LNCaP clone FGC (cell line): ENCODE data around the gene DTNBP1.

Source experiments
- DNase-seq: peaks from one replicate; pipeline ENCODE4 v3.0.0-alpha.2; 2011; ENCODE audit warnings: low read depth
- H3K4me3 ChIP-seq: 2 replicates; pipeline ENCODE4 v1.5.1; 2011; ENCODE audit warnings: mild to moderate bottlenecking, low read depth, low read length, control low read depth
- CTCF ChIP-seq: IDR thresholded peaks from 2 replicates; pipeline ENCODE4 v1.5.1; 2012; ENCODE audit warnings: mild to moderate bottlenecking; ENCODE audit not compliant: control insufficient read depth, insufficient read depth; ENCODE audit errors: extremely low read depth

The DTNBP1 gene

GRCh38 chr6:15620611-15621010 lies 42.2 kb downstream of the DTNBP1 start:
- no peak for DNase-seq
- TF ChIP-seq CTCF = no peak
- no peak overlapping the region for H3K4me3 ChIP-seq

DNA sequence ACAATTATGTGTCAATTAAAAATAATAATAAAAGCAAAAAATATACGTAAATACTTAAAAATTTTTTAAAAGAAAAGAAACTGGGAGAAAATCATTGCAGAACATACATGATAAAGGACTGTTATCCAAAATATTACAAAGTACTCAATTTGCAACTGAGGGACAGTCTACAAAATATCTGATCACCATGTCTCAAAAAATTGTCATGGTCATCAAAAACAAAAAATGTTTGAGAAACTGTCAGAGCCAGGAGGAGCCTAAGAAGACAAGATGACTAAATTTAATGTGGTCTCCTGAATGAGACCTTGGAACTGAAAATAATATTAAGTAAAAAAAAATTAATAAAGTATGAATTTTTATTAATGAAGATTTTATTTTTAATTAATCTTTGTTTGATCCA lies 43.5 kb downstream of the DTNBP1 start:
- DNase-seq = no peak
- H3K4me3 ChIP-seq = no peak overlapping the region
- no peak for TF ChIP-seq CTCF

DNA sequence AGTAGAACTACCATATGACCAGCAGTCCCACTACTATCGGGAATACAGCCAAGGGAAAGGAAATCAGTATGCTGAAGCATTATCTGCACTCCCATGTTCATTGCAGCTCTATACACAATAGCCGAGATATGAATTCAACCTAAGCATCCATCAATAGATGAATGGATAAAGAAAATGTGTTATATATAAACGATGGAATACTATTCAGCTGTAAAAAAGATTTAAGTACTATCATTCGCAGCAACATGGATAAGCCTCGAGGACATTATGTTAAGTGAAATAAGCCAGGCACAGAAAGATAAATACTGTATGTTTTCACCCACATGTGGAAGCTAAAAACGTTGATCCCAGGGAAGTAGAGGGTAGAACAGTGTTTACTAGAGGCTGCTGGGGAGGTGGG lies 44.1 kb downstream of the DTNBP1 start:
- no peak overlapping the region for H3K4me3 ChIP-seq
- TF ChIP-seq CTCF = no peak
- no peak for DNase-seq

GRCh38 chr6:15616261-15616660 lies 46.6 kb downstream of the DTNBP1 start:
- H3K4me3 ChIP-seq = no peak overlapping the region
- no peak for DNase-seq
- no peak for TF ChIP-seq CTCF

DNA sequence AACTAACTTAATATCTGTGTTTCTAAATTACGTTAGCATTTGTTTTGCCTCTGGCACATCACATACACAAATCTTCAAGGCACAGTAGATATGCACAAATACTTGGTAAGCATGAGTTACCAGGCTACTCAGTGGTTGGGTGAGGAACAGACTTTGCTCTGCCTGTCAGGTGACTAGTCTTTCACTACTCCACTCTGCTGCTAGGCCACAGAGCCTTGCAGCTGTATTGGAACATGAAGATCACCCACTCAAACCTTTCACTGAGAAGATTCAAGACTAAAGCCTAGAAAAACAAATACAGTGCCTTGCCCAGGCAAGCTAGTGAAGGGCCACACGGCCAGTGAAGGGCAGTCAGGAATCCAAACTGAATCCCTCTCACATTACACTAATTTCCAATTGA lies 47.0 kb downstream of the DTNBP1 start:
- no peak for DNase-seq
- no peak for TF ChIP-seq CTCF
- H3K4me3 ChIP-seq = no peak overlapping the region

DNA sequence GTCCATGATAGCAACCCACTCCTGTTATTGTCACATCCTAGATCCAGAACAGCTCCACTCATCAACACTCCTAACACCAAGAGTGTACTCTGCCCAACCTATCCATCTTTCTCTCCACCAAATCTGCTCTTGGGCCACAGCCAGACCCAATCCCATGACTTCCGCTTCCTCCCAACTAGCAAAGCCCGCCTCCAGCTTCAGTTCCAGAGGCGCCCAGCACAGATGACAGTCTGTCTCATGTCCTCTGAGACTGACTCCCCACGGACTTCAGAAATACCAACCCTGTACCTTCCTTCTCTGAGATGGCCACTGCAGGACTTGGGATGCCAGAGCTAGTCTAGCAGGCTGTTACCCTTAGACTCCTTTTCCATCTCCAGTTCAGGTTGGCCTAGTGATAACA lies 48.6 kb downstream of the DTNBP1 start:
- no peak for DNase-seq
- no peak for TF ChIP-seq CTCF
- no peak overlapping the region for H3K4me3 ChIP-seq

DNA sequence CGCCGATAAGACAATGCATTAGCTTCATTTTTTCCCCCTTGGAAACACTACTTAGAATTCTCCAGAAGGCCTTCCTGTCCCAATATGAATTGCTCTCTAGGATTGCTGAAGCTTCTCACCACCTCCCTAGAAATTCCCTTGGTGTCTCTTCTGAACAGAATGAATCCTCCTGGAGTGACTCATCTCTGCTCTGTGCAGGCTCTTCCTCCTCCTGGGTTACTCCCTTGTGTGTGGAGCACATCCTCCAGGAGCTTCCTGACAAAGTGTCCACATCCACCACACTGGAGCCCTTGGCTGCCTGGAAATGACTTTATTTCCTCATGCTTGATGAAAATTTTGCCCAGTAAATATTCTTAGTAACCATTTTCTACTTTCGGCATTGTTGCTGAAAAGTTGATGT lies 54.4 kb downstream of the DTNBP1 start:
- TF ChIP-seq CTCF = no peak
- no peak for DNase-seq
- no peak overlapping the region for H3K4me3 ChIP-seq
